Measurements from ENCODE around the gene FADS3.
"Not testable (repeated sequence)": the region's sequence is repeated elsewhere in the genome, so short reads cannot be mapped to it uniquely, and the experiment has no call there.

FADS3 gene

GRCh38 chr11:61895718-61896059, 4.3 kb upstream of the FADS3 start:
- H3K4me3 Mint-ChIP-seq: no peak overlapping the region
- peaks cover 43% of the 10 kb centered on the region for H3K4me1 Mint-ChIP-seq
- no peaks in the 10 kb centered on the region for H3K27me3 Mint-ChIP-seq
- ATAC-seq: no peak
- H3K9me3 Mint-ChIP-seq: no peaks in the 10 kb centered on the region
- peak overlapping the region; percentile 38 for H3K27ac Mint-ChIP-seq
- H3K36me3 Mint-ChIP-seq: no peaks in the 10 kb centered on the region

- peaks cover 48% of the 10 kb centered on the region for H3K4me1 Mint-ChIP-seq
- H3K27me3 Mint-ChIP-seq: no peaks in the 10 kb centered on the region
- no peak for ATAC-seq
- H3K9me3 Mint-ChIP-seq: no peaks in the 10 kb centered on the region
- no peak overlapping the region for H3K4me3 Mint-ChIP-seq
- H3K36me3 Mint-ChIP-seq: no peaks in the 10 kb centered on the region
- peak overlapping the region; percentile 38 for H3K27ac Mint-ChIP-seq
Observed at GRCh38 chr11:61895046-61895717, 3.8 kb upstream of the FADS3 start.

- peaks cover 46% of the 10 kb centered on the region for H3K4me1 Mint-ChIP-seq
- no peaks in the 10 kb centered on the region for H3K36me3 Mint-ChIP-seq
- H3K27ac Mint-ChIP-seq: peak overlapping the region; percentile 41
- H3K9me3 Mint-ChIP-seq: no peaks in the 10 kb centered on the region
- H3K27me3 Mint-ChIP-seq: no peaks in the 10 kb centered on the region
- no peak for ATAC-seq
- no peak overlapping the region for H3K4me3 Mint-ChIP-seq
Observed at GRCh38 chr11:61893981-61894380, 2.6 kb upstream of the FADS3 start.

DNA sequence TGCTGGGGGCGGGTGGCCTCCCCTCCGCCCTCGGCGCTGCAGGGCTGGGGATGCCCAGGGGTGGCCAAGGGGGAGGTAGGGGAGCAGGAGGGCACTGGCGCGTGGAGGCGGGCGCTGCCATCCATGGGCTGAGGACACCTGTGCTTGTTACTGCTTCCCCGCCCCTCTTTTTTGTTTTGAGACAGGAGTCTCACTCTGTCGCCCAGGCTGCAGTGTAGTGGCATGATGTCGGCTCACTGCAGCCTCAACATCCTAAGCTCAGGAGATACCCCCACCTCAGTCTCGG, 683 bp upstream of the FADS3 start:
- H3K36me3 Mint-ChIP-seq: peaks cover 7% of the 10 kb centered on the region
- peaks cover 4% of the 10 kb centered on the region for H3K9me3 Mint-ChIP-seq
- peak; percentile 86 for ATAC-seq
- H3K4me3 Mint-ChIP-seq: peak overlapping the region; percentile 78
- no peaks in the 10 kb centered on the region for H3K27me3 Mint-ChIP-seq
- peak overlapping the region; percentile 65 for H3K27ac Mint-ChIP-seq
- peaks cover 43% of the 10 kb centered on the region for H3K4me1 Mint-ChIP-seq

DNA sequence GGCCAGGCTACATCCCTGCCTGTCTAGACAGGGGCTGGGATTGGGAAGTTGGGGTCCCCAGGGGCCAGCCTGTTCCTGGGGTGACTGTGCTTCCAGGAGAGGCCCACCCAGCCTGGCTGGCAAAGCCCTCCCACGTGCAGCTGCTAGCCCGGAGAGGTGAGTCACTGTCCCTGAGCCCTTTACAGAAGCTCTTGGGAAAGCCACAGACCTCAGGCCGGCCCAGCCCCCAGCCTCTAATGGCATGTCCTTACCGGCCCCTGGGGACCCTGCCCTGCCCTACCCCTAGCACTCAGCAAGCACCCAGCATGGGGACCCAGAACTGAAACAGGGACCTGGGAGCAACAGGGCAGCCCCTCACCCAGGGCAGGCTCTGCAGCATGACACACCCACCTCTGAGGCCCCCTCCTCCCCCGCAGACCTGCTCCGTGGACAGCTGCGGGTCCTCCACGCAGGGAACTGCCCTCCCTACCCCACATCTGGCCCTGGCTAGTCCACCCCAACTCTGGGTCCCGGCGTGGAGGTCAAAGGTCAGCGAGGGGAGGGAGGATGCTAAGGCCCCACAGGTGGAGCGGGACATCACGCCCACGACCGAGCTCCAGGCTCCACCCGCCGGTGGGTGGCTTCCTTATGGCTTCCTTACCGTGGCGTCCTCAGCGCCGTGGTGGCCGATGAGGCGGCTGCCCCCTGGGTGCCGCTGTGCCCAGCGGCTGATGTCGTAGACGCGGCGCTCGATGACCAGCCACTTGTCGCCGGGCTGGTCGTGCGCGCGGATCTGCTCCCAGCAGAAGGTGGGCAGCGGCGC, 615 bp downstream of the FADS3 start:
- Mint-ChIP-seq H3K4me1 (peaks cover 41% of the 10 kb centered on the region), H3K27me3 (no peaks in the 10 kb centered on the region), H3K36me3 (peaks cover 14% of the 10 kb centered on the region), H3K9me3 (peaks cover 4% of the 10 kb centered on the region), H3K4me3 (peak overlapping the region; percentile 83), H3K27ac (peak overlapping the region; percentile 84)
- ATAC-seq: peak; percentile 22

DNA sequence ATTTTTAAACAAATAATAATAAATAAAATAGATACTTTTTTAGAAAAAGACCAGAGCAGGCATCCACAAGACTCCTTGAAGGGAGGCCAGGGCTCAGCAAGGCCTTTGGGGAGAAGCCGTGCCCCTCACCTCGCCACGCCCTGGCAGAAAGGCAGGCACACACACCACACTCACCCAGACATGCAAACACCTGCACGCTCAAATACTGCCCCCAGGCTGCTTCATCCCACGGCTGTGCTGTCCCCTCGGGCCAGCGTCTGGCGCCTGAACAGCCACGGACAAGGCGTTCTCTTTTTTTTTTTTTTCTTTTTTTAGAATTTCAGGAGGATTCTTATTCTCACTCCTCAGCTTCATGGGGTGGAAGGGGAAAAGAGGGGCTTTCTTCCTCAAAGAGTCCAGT, 1.5 kb downstream of the FADS3 start:
- Mint-ChIP-seq H3K27me3 (no peaks in the 10 kb centered on the region), H3K9me3 (peaks cover 4% of the 10 kb centered on the region), H3K27ac (no peak overlapping the region), H3K36me3 (peaks cover 14% of the 10 kb centered on the region), H3K4me1 (peaks cover 50% of the 10 kb centered on the region), H3K4me3 (peak overlapping the region; percentile 83)
- no peak for ATAC-seq

DNA sequence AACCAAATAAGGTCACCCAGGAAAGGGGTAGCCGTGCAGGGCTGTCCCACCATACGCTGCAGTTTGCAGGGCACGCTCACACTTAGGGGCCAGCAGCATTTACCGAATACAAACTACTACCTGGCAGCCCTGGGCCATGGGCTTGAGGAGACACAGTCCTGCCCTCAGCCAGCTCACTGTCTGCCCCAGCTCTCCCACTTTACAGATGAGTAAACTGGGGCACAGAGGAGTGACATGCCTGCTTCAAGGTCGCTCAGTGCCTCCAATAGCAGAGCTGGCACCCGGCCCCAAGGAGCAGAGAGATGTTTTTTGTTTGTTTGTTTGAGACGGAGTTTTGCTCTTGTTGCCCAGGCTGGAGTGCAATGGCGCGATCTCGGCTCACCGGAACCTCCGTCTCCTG, 2.8 kb downstream of the FADS3 start:
- H3K4me3 Mint-ChIP-seq: no peak overlapping the region
- H3K27ac Mint-ChIP-seq: no peak overlapping the region
- no peaks in the 10 kb centered on the region for H3K27me3 Mint-ChIP-seq
- peaks cover 4% of the 10 kb centered on the region for H3K9me3 Mint-ChIP-seq
- peaks cover 59% of the 10 kb centered on the region for H3K4me1 Mint-ChIP-seq
- no peak for ATAC-seq
- peaks cover 17% of the 10 kb centered on the region for H3K36me3 Mint-ChIP-seq

- H3K36me3 Mint-ChIP-seq: peaks cover 23% of the 10 kb centered on the region
- no peak for ATAC-seq
- H3K4me1 Mint-ChIP-seq: peaks cover 65% of the 10 kb centered on the region
- H3K9me3 Mint-ChIP-seq: peaks cover 4% of the 10 kb centered on the region
- H3K27me3 Mint-ChIP-seq: no peaks in the 10 kb centered on the region
- H3K4me3 Mint-ChIP-seq: no peak overlapping the region
- no peak overlapping the region for H3K27ac Mint-ChIP-seq
Observed at GRCh38 chr11:61887839-61888494, 3.4 kb downstream of the FADS3 start.

GRCh38 chr11:61886643-61887042, 4.7 kb downstream of the FADS3 start:
- no peak overlapping the region for H3K27ac Mint-ChIP-seq
- no peaks in the 10 kb centered on the region for H3K27me3 Mint-ChIP-seq
- H3K36me3 Mint-ChIP-seq: peaks cover 23% of the 10 kb centered on the region
- H3K4me3 Mint-ChIP-seq: no peak overlapping the region
- H3K9me3 Mint-ChIP-seq: peaks cover 4% of the 10 kb centered on the region
- no peak for ATAC-seq
- peaks cover 60% of the 10 kb centered on the region for H3K4me1 Mint-ChIP-seq

DNA sequence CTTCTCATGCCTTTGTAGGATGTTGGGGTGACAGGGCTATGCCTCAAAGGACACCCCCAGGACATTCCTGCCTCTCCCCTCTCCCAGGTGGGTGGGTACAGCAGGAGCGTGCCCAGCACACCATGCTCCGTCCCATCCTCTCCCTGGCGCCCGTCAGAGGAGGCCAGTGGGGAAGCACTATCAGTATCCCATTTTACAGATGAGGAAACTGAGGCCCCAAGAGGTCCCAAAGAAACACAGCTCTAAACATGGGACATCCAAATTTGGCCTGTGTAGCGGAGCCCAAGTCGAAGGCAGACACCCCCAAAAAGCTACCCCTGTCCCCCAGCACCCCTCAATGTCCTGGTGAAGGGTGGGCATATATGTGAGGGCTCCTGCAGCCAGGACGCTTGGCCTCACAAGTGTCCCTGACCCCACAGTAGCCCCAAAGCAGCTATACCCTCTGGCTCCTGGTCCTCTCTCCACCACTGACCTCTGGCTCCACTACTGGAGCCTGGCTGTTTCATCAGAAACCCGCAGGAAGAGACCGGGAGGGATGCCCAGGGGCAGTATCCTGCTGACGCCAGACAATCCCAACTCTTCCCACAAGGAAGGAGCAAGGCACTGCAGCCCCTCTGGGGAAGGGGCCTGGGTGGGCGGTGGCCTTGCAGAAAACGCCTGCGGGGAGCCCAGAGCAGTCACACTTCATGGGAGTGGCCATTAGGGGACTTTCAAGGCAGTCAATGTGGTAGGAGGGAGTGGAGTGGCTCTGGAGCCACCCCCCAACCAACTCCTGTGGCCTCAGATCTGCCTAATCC, 5.4 kb downstream of the FADS3 start:
- ATAC-seq: no peak
- no peak overlapping the region for H3K27ac Mint-ChIP-seq
- no peaks in the 10 kb centered on the region for H3K27me3 Mint-ChIP-seq
- peaks cover 4% of the 10 kb centered on the region for H3K9me3 Mint-ChIP-seq
- H3K4me3 Mint-ChIP-seq: no peak overlapping the region
- H3K4me1 Mint-ChIP-seq: peaks cover 65% of the 10 kb centered on the region
- peaks cover 23% of the 10 kb centered on the region for H3K36me3 Mint-ChIP-seq

- Mint-ChIP-seq H3K4me1 (peaks cover 65% of the 10 kb centered on the region), H3K9me3 (peaks cover 4% of the 10 kb centered on the region), H3K27ac (no peak overlapping the region), H3K36me3 (peaks cover 23% of the 10 kb centered on the region), H3K27me3 (no peaks in the 10 kb centered on the region), H3K4me3 (no peak overlapping the region)
- no peak for ATAC-seq
Observed at GRCh38 chr11:61885166-61885778, 6.1 kb downstream of the FADS3 start.

- Mint-ChIP-seq H3K27me3 (no peaks in the 10 kb centered on the region), H3K36me3 (peaks cover 23% of the 10 kb centered on the region), H3K9me3 (peaks cover 4% of the 10 kb centered on the region), H3K4me3 (no peak overlapping the region), H3K27ac (peak overlapping the region; percentile 2), H3K4me1 (peaks cover 74% of the 10 kb centered on the region)
- ATAC-seq: no peak
Observed at GRCh38 chr11:61883947-61884346, 7.4 kb downstream of the FADS3 start.

GRCh38 chr11:61883327-61883726, 8.0 kb downstream of the FADS3 start:
- H3K4me3 Mint-ChIP-seq: no peak overlapping the region
- H3K27ac Mint-ChIP-seq: peak overlapping the region; percentile 2
- peaks cover 72% of the 10 kb centered on the region for H3K4me1 Mint-ChIP-seq
- H3K9me3 Mint-ChIP-seq: peaks cover 4% of the 10 kb centered on the region
- peaks cover 23% of the 10 kb centered on the region for H3K36me3 Mint-ChIP-seq
- no peaks in the 10 kb centered on the region for H3K27me3 Mint-ChIP-seq
- ATAC-seq: no peak

GRCh38 chr11:61882879-61883278, 8.5 kb downstream of the FADS3 start:
- Mint-ChIP-seq H3K4me1 (peaks cover 73% of the 10 kb centered on the region), H3K36me3 (peaks cover 27% of the 10 kb centered on the region), H3K9me3 (peaks cover 4% of the 10 kb centered on the region), H3K27me3 (no peaks in the 10 kb centered on the region), H3K27ac (peak overlapping the region; percentile 2), H3K4me3 (no peak overlapping the region)
- no peak for ATAC-seq

- Mint-ChIP-seq H3K36me3 (peaks cover 26% of the 10 kb centered on the region), H3K4me1 (peaks cover 73% of the 10 kb centered on the region)
- H3K4me3 Mint-ChIP-seq, H3K27ac Mint-ChIP-seq, ATAC-seq, H3K27me3 Mint-ChIP-seq, H3K9me3 Mint-ChIP-seq: not testable (repeated sequence)
Observed at GRCh38 chr11:61882267-61882666, 9.1 kb downstream of the FADS3 start.

Measured in stimulated activated memory B cell treated with anti-CD40 and anti-IgM and Interleukin-4, amounts not matched to agents 10 μg/mL and 1 μg/mL and 100 μg/mL, for 72 hours (primary cell).